Coronary artery (tissue), 2 donors: Measurements from ENCODE around the gene ANXA8.

Source experiments
- DNase-seq: peaks from one replicate; pipeline ENCODE4 v3.0.0-alpha.2; 2017; ENCODE audit warnings: low spot score
- H3K27ac ChIP-seq, 2 donors: fragments of 200-600 bp; sonication (generic); one replicate each; pipeline ENCODE4 v1.5.1; 2016 to 2019
- H3K4me3 ChIP-seq: fragments of 200-600 bp; sonication (generic); 2 replicates; pipeline ENCODE4 v1.5.1; 2016; ENCODE audit warnings: mild to moderate bottlenecking, moderate library complexity
- CTCF ChIP-seq: fragments of 200-600 bp; sonication (generic); IDR thresholded peaks from one replicate; pipeline ENCODE4 v1.5.1; 2019; ENCODE audit warnings: antibody characterized with exemption

The ANXA8 gene

GRCh38 chr10:47438857-47439474 lies 44.9 kb downstream of the ANXA8 start:
- Histone ChIP-seq H3K4me3 (no peak overlapping the region), H3K27ac (no peak overlapping the region)
- no peak for DNase-seq
- no peak for TF ChIP-seq CTCF

- TF ChIP-seq CTCF: no peak
- no peak for DNase-seq
- no peak overlapping the region for H3K4me3 ChIP-seq
- H3K27ac ChIP-seq: no peak overlapping the region
These were observed 48.8 kb downstream of the ANXA8 start for GRCh38 chr10:47435081-47435480.

- TF ChIP-seq CTCF: no peak
These were observed 58.0 kb downstream of the ANXA8 start for GRCh38 chr10:47425813-47426419.

GRCh38 chr10:47424231-47424630 lies 59.7 kb downstream of the ANXA8 start:
- H3K27ac ChIP-seq: no peak overlapping the region
- DNase-seq: no peak
- TF ChIP-seq CTCF: no peak
- no peak overlapping the region for H3K4me3 ChIP-seq

More at GRCh38 chr10:47425813-47426419, 58.0 kb downstream of the ANXA8 start:
- Histone ChIP-seq H3K27ac (no peak overlapping the region), H3K4me3 (no peak overlapping the region)
- no peak for DNase-seq

GRCh38 chr10:47423476-47423875 lies 60.4 kb downstream of the ANXA8 start:
- DNase-seq: no peak
- Histone ChIP-seq H3K4me3 (no peak overlapping the region), H3K27ac (no peak overlapping the region)
- TF ChIP-seq CTCF: no peak

GRCh38 chr10:47421057-47421952 lies 62.6 kb downstream of the ANXA8 start:
- Histone ChIP-seq H3K27ac (no peak overlapping the region), H3K4me3 (no peak overlapping the region)
- no peak for DNase-seq
- TF ChIP-seq CTCF: no peak
